ENCODE data around the gene MMP11.

- no peak for TF ChIP-seq POLR2A (IDR thresholded peaks at IDR 0.05; ENCODE audit: extremely low read depth, insufficient read length)
- TF ChIP-seq CTCF (IDR thresholded peaks at IDR 0.05; ENCODE audit: low read depth, low read length), result no peak
- TF ChIP-seq, protein P1, sequence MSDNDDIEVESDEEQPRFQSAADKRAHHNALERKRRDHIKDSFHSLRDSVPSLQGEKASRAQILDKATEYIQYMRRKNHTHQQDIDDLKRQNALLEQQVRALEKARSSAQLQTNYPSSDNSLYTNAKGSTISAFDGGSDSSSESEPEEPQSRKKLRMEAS (IDR thresholded peaks at IDR 0.05; ENCODE audit: low read depth, low read length), result no peak
- TF ChIP-seq MYC (IDR thresholded peaks at IDR 0.05; ENCODE audit: low read depth, low read length), result no peak
Observed at GRCh38 chr22:23742505-23743264, 30.0 kb upstream of the MMP11 start.
